GM19455 (cell line): ENCODE results near the gene AGR2.
A peak's percentile ranks its signal among the peaks of the same experiment; 100 is the strongest.

Experiments used
- ATAC-seq: cut with Tn5 transposase; IDR thresholded peaks from one replicate; pipeline ENCODE4 v1.9.1; 2021; ENCODE audit not compliant: unreplicated experiment

AGR2 gene

DNA sequence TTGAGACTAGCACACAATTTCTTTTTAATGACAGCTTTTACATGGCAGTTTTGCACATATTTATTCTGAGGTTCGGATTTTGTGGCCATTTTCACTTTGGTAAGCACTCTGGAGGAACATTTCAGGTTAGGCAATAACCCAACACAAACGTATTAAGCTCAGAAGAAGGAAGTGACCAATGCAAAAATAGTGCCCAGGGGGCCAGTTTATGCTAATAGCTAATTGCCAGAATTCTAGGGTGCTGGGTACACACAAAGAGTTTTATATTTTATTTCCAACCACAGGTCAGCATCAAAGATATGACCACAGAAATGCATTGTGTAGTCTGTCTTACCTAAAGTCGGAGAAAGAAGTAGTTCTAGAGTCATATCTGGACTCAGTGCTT, 8.4 kb upstream of the AGR2 start:
- ATAC-seq = no peak

DNA sequence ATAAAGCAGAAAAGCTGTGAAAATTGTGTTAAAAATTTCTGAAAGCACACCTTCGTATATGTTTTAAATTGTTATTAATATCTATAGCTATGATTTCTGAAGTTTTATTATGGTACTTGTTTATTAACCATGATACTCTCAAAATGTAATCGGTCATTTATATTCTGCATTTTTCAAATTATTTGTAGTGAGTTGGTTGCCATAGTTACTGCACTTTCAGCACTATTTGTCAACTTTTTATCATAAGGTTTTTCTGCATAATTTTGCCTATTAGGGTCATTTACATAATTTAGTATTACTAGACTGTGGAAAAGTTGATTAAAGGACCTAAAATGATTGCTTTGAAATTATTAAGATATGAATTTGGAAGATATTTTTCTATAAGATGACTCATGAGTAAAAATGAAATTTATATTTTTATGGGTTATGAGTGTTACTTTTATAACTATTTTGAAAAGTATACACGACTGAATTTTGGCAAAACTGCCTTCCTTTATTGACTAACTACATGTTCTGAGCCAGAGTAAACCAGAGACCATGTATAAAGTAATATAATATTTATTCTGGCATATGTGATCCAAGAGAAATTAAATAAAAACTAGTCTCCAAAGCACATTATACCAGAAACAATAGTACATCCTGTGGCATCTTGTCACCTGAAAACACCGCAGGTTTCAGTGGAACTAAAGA, 7.9 kb upstream of the AGR2 start:
- no peak for ATAC-seq

DNA sequence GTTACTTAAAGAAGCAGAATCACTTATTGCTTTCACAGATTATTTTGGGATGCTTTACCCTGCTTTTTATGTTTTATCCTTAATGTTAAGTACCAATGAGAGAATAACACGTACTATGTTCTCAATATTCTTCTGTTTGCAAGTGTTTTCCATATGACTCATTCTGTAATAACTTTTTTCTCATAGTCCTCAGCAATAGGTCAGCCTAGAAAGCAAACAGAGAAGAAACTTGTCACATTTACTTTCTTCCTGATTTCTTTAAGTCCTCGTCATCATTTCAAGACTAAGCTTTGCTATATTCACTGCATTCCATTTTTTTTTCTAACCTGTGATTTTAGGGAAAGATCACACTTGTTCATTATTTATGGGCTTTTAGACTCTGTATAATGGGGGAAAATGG, 6.8 kb upstream of the AGR2 start:
- no peak for ATAC-seq

DNA sequence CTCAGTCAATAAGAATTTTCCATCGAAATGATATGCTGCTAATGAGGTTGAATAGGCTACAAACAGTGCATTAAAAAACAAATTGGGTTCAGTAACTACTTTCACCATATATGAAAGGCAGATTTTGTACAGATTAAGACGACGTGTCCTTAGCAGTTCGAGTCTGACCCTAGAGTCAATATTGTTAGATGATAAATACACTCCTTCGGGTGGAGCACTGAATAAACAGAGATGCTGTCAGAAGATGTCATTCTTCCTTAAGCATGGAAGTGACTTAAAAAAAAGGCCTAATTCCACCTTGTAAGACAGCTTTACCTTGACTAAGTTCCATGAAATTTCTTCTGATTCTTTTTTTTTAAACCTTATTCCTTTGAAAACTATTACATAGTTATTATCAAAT, 5.8 kb upstream of the AGR2 start:
- no peak for ATAC-seq

DNA sequence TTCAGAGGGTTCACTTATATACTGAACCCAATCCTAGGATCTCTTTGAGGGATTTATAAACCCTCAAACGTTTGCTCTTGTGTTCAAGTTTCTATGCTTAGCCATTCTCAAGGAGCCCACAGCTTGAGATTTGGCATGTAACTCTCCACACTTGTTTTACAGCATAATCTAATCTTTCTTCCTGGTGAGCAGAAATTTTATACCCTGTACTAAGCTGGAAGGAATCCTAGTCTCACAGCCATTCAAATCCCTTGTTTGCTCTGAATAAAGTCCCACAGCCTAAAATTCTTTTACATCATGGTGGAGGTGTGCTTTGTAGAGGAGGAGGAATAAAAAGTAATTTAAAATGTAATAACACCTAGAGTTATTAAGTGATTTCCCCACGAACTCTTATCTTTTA, 5.3 kb upstream of the AGR2 start:
- ATAC-seq = no peak

DNA sequence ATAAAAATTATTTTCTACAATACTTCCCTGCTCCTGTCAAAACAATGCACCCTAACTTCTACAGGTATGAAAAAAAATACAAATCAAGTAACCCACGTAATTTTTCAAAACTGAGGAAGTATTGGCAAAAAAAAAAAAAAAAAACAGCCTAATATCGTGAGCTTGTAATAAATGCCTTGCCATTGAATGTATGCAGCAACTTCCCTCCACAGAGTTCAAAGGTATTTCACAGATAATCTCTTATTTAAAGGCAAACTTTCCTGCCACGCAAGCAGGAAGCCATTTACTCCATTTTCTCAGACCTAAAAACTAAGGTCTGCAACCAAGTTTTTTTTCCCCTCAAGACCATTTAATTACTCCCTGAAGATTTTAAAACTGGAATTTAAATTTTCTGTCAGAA, 642 bp upstream of the AGR2 start:
- ATAC-seq = no peak

DNA sequence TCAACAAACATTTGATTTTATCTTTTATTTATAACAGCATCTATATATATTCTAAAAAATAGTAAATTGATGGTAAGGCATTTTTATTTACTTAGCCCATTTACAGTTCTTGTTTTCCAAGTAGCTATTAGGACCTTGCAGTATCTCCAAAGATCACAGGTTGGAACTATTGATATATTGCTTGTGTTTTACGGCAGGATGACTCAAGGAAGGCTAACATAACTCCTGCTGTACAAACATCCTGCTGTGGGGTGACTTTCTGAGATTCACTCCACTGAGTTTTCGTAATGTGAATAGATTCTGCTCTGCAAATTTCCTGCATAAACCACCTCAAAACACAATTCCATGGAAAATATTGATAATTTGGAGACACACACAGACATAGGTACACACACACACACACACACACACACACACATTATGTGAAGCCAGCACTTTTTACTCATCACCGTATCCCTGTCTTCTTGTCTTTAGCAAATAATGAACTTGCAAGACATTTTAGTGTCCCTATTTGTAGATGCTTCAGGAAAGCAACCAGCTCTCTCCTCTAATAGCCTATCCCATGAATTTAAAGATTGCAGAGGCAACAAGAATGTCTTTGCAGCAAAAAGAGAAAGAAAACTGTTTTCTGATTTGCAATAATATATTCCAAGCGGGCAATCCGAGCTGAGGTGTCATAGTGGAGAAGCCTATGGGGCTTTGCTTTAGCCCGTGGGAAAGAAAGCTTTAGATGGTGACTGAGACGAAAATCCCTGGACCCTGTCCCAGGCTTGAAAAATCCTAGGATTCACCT, 722 bp downstream of the AGR2 start:
- no peak for ATAC-seq

DNA sequence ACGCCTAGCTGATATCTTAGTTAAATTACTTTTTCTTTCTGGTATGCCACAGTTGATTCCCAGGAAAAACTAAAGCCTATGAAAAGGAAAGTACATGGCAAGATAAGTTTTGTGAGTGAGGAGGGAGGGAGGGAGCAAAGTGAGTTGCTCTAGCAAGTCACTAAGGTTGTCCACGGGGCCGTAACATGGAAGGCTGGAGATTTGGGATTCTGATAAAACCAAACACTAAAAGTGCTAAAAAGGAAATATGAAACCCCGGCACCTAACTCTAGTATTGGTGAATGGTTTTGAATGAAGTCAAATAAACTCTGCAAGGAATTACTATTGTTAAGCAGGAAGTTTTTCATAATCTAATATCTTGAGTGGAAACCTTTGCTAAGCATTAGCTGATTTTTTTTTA, 1.7 kb downstream of the AGR2 start:
- no peak for ATAC-seq

DNA sequence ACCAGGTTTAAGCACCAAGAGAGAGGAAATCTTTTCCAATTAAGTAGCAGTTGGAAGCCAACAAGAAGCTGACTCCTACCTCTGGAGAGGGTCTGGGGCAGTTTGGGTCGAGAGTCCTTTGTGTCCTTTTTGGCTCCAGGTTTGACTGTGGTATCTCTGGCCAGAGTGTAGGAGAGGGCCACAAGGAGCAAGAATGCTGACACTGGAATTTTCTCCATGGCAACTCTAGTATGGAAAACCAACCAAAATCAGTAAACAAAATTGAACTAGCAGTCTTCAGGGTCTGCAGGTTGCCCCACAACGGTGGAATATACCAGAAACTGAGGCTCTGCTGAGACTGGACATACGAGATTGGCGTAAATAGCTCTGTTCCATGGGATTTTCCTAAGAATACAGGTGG, 3.2 kb downstream of the AGR2 start:
- no peak for ATAC-seq

DNA sequence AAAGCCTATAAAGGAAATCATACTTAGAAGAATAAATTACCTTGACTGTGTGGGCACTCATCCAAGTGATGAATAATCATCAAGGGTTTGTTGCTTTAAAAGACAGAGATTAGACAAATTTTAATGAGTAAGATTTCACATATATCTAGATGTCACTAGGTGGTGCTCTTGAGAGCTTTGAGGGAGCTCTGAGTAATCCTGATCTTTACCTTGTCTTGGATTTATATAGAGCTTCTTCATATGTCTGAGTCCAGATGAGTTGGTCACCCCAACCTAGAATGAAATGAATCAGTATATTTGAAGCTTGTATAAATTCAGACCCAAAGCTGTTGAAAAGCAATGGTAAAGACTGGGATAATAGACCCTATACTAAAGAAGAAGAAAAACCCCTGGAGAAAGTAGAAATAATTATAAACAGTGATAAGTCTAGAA, 3.7 kb downstream of the AGR2 start:
- ATAC-seq = peak; percentile 61

DNA sequence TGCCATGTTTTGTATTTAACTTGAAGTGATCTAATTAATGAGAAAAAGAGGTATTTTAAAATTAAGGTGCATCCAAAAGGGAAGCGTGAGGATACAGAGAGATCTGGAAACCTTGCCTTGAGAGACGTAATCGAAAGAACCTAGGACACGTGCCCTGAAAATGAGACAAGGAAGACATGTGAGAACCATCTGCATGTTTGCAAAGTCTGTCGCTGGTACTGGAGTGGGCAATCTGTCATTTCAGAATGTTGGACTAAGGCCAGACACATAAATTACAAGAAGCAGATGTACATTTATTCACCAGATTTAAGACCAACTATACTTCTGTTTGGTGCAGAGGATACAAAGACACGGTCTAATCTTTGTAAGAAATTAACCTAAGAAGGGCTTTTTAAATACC, 9.2 kb downstream of the AGR2 start:
- no peak for ATAC-seq

DNA sequence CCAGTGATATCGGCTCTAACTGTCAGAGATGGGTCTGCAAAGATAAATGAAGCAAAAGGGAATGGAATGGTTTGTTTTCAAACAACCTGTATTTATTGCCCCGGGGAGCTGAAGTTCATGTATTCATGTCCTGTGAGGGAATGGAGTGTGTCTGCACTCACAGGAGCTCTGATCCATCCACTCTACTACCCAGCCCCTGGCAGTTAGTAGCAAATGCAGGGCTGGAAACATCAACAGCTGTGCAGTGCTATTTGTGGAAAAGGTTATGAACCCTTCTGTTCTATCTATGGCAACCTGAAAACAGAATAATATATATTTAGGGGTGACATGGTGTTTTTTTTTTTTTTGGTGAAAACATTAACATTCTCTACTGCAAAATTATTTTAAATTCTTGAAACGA, 9.8 kb downstream of the AGR2 start:
- no peak for ATAC-seq

DNA sequence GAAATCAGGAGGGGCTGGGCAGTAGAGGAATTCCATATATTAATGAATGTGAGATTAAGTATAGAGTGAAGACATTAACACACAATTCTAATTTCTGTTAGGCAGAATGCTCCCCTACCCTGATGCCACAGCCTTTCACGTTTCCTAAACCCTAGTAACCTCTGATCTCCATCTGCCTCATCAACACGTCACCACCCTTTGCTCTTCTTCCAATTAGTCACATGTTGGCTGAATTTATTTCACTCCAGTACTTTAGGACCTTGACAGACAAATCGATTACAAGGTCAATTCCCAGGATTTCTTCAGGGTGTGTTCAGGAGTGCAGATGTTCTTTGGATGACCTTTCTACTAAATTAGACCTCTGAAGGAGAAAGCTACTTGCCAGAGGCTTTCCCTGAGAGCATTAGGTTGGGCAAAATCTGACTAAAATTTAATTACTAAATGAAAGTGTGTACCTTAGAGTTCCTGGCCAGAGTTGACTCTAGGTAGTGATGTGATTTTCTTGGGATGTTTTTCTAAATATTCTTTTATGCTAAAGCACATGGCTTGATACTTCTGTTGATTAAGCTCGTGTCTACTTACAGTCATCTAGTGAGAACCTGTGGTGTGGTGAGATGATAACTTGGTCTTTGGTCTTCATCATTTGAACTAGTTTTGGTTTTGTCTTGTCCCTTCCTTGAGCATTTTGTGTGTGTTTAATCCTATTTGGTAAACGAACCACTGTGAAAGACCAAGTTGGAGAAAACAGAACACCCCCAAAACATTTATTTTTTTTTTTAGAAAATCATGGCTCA, 12.7 kb downstream of the AGR2 start:
- no peak for ATAC-seq

DNA sequence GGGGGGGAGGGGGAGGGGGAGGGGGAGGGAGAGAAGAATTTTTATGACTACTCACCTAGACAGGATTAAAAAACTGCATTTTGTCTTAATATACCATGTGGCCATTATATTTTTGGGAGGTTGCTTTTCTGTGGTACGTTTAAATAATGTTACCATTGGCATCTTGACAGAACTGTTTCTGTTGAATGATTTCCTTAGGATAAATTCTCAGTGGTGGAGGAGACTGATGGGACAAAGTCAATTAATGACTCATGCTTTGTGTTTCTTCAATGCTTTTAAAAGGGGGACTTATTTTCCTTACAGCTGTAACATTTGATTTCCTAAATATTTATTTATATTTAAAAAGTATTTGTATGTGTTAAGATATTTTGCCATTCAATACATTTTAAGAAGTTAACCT, 13.7 kb downstream of the AGR2 start:
- no peak for ATAC-seq

DNA sequence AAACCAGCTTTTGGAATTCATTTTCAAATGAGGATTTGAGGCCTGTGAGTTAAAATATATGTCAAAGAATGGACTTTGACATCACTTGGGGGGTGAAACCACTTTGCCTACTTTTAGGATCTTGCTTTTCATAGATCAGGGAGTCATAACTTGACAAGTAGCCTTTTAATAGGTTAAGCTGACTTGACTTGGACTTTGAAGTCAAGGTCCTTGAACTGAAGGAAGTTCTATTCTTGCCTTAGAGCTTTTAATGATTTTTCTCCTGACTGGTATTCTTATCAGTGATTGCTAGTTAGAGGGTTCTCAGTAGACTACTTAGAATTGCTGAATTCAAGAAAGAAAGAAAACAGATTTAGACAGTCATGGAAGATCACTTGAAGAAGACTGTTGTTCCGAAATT, 17.7 kb downstream of the AGR2 start:
- no peak for ATAC-seq

DNA sequence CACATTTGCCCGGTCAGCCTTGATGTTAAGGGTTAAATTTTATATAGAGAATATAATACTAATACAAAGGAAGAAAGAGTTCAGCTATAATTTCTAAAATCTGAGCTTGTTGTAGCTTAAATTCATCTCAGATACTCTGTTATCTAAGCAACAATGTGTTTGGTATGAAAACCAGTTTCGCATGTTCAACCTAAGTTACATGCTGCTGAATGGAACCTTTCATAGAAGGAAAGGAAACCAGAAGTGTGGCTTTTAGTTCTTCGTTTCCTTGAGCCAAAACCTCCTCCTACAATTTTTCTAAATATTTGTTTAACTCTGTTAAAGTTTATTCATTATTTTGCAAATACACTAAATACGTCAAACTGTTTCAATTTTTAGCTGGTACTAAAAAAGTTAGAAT, 18.5 kb downstream of the AGR2 start:
- no peak for ATAC-seq

DNA sequence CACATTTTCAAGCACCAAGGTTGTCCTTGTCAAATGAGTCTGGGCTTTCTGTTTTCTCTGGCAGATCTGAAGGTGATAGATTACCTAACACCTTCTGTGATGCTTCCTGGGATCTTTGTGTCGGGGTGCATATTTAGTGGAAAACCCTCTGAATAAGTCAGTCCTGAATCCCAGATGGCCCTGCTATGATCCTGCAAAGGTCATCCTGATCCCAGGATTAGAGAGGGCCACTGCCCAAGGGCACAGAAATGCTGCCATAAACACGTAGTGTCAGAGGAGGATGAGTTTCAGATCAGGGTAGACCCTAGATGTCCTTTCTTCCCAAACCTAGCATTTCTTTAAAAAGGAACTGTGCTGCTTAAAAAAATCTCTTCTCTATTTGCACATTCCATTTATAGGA, 19.0 kb downstream of the AGR2 start:
- ATAC-seq = no peak

DNA sequence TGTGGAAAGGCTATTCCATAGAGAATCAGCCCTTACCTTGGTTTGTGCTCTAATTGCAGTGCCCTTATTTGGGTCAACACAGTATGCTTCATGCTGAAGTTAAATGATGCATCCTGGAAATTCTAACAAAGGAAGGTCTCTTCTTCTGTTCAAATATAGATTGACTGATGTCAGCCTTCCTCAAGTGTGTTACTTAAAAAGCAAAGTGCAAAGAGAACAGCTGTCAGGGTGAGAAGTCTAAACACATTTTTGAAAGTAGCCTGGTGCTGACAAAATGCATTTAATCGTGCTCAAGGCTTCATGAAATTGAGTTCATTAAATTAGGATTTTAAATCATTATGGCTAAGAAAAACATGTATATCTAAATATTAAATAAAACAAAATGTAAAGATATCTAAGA, 19.5 kb downstream of the AGR2 start:
- no peak for ATAC-seq

DNA sequence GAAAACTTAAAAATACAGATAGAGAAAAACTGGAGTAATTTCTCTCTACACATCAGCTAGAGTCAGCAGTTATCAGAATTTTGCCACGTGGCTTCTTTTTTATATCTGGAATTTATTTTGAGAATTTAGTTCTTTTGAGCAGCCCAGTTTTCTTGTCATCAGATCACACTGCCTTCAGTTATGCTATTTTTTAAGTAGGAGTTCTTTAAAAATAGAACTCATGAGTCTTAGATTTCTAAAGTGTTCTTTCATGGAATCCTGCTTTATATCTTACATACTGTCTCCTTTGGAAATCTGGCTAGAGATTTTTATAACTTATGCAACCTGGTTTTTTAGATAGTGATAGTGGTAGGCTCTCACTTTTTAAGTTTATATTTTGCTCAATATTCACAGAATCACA, 24.2 kb downstream of the AGR2 start:
- ATAC-seq = no peak

DNA sequence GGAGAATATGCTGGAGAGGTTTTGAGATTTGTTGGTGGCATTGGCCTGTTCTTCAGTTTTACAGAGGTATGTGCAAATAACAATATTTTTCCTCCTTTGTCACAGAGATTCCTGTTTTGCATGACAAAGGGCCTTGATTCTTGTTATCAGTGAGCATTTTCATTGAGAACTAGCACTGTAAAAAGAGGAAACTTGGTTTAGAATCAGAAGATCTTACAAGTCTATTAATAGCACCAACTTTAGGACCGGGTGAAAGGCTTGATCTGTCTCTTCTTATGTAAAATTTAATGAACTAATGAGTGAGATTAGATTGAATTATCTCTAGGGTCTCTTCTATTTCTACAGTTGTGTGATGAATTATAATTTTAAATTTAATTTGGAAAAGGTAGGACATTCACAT, 25.7 kb downstream of the AGR2 start:
- no peak for ATAC-seq

DNA sequence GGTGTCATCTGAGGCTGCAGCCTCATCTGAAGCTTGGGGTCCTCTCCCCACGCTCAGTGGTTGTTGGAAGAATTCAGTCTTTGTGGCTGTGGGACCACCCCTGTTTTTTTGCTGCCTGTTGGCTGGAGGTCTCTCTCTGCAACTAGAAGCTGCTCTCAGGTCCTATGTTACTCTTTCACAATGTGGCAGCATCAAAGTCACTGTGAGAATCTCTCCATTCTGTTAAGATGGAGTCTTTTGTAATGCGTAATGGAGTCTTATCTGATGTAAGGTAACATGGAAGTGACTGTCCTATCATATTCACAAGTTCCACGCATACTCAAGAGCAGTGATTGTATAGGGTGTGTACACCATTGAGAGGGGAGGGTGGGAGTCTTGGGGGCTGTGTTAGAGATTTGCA, 26.3 kb downstream of the AGR2 start:
- ATAC-seq = no peak

DNA sequence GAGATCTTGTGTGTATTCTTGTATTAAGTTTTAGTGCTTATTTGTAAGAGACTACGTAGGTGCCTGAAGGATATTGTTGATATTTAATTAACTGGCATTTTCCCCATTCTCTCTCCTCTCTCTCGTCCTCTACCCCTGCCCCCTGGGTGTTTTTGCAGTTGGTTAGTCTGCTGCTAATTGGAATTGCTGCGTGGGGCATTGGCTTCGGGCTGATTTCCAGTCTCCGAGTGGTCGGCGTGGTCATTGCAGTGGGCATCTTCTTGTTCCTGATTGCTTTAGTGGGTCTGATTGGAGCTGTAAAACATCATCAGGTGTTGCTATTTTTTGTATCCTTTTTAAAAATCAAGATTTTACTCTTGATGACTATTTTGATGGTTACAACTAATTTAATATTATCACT, 28.7 kb downstream of the AGR2 start:
- ATAC-seq = no peak
